Fibroblast of skin of scalp (primary cell): ENCODE data around the gene DAND5.
A peak's percentile ranks its signal among the peaks of the same experiment; 100 is the strongest.

Experiments
- DNase-seq: peaks from one replicate; pipeline ENCODE4 v3.0.0-alpha.2; 2013

DAND5 gene

GRCh38 chr19:13010038-13010991, 40.9 kb downstream of the DAND5 start:
- no peak for DNase-seq

- DNase-seq: no peak
Observed at GRCh38 chr19:13010992-13011652, 41.7 kb downstream of the DAND5 start.

- DNase-seq: no peak
Observed at GRCh38 chr19:13011653-13012389, 42.4 kb downstream of the DAND5 start.

- no peak for DNase-seq
Observed at GRCh38 chr19:13012390-13012689, 43.0 kb downstream of the DAND5 start.

- peak; percentile 54 for DNase-seq
Observed at GRCh38 chr19:13012690-13013608, 43.6 kb downstream of the DAND5 start.

GRCh38 chr19:13013649-13014048, 44.3 kb downstream of the DAND5 start:
- DNase-seq: no peak

- no peak for DNase-seq
Observed at GRCh38 chr19:13014101-13014920, 44.9 kb downstream of the DAND5 start.

- DNase-seq: no peak
Observed at GRCh38 chr19:13014921-13015280, 45.5 kb downstream of the DAND5 start.

GRCh38 chr19:13015361-13016223, 46.2 kb downstream of the DAND5 start:
- DNase-seq: peak; percentile 40

GRCh38 chr19:13016245-13016627, 46.9 kb downstream of the DAND5 start:
- no peak for DNase-seq

GRCh38 chr19:13016628-13017305, 47.4 kb downstream of the DAND5 start:
- DNase-seq: no peak

GRCh38 chr19:13017306-13018034, 48.1 kb downstream of the DAND5 start:
- no peak for DNase-seq

- no peak for DNase-seq
Observed at GRCh38 chr19:13018035-13018914, 48.9 kb downstream of the DAND5 start.

GRCh38 chr19:13019332-13019731, 50.0 kb downstream of the DAND5 start:
- DNase-seq: no peak

GRCh38 chr19:13020002-13020414, 50.6 kb downstream of the DAND5 start:
- DNase-seq: no peak

GRCh38 chr19:13022111-13022858, 52.9 kb downstream of the DAND5 start:
- peak; percentile 58 for DNase-seq
